ENCODE results near the gene CCBE1.

Gene CCBE1

GRCh38 chr18:59437851-59438569 lies 259.2 kb downstream of the CCBE1 start:
- no peak for DNase-seq

DNA sequence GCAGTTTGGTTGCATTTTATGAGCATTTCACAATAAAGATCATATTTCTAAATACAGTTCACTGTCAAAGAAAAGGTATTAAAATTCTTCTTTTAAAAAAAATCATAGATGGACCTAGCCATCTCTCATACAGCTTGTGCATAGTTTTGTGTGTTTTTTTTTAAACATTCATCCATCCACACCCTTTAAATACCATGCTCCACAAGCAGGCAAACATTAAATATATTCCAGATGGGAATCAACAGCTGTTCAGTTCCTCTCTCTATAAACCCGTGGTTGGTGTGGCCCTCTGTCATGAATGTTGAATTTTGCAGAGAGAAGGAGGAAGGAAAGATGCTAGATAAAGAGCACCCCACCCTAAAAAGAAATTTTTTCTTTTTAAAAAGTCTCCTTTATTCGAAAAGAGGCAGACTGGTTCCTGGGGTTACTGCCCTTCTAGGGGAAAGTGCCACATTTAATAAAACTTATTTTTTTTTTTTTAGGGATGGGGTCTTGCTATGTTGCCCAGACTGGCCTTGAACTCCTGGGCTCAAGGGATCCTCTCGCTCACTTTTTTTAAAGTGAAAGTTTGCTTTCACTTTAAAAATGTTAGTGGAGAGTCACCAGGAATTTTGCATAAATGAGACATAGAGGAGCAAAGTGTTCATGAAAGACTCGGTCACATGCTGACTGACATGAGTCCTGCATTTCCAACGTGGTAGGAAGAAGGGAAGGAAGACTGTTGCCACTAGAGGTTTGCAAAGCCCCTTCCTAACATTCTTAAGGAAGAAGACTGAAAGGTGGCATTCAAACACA lies 264.2 kb downstream of the CCBE1 start:
- no peak for DNase-seq

DNA sequence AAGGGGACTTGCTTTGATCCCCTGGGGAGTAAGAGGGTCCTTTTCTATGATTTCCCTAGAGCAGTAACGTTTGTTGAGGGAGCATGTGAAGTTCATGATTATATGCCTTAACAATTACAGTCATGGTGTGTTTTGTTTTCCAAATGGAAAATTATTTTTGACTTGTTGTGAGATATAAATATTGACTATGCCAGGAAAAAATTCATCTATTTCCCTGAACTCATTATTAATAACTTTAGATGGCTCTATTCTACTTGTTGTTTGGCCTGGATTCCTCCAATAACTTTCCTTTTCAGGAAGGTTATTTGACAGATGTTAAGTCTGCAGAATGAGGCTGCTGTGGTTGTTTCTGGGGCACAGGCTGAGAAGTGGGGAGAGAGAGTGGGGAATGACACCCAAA lies 266.1 kb downstream of the CCBE1 start:
- DNase-seq = no peak

- no peak for DNase-seq
Measured at GRCh38 chr18:59429608-59430007, 267.6 kb downstream of the CCBE1 start.

GRCh38 chr18:59428018-59428417 lies 269.2 kb downstream of the CCBE1 start:
- DNase-seq = no peak

- DNase-seq = no peak
Measured at GRCh38 chr18:59426855-59427254, 270.4 kb downstream of the CCBE1 start.

- no peak for DNase-seq
Measured at GRCh38 chr18:59423259-59423658, 274.0 kb downstream of the CCBE1 start.

- DNase-seq = no peak
Measured at GRCh38 chr18:59420244-59420643, 277.0 kb downstream of the CCBE1 start.

GRCh38 chr18:59419386-59419785 lies 277.8 kb downstream of the CCBE1 start:
- DNase-seq = no peak

GRCh38 chr18:59416818-59417217 lies 280.4 kb downstream of the CCBE1 start:
- DNase-seq = no peak

DNA sequence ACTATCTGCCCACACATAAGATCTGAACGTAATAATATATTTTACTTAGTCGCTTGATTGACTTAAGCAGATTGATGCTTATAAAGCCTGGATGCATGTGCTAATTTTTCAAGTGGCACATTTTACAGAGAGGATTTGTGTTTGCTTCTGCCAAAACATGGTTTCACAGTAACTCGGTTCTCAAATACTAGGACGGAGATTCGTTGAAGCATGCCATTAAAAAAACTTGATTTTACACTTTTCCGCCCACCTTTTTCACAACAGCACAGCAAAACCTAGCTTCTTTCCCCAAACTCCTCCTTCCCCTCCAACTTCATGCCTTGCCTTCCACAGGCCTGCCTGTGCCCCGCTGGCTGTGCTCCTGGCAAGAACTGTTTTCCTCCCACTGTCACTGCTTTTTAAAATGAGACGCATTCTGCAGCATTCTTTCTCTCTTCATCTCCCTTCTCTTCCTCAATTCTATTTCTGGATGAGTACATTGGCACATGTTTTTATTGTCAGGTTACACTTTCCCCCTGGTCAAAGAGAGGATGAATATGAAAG lies 283.0 kb downstream of the CCBE1 start:
- no peak for DNase-seq

- peak; percentile 78 for DNase-seq
Measured at GRCh38 chr18:59402432-59403090, 294.7 kb downstream of the CCBE1 start.

- no peak for DNase-seq
Measured at GRCh38 chr18:59400407-59400806, 296.8 kb downstream of the CCBE1 start.

DNA sequence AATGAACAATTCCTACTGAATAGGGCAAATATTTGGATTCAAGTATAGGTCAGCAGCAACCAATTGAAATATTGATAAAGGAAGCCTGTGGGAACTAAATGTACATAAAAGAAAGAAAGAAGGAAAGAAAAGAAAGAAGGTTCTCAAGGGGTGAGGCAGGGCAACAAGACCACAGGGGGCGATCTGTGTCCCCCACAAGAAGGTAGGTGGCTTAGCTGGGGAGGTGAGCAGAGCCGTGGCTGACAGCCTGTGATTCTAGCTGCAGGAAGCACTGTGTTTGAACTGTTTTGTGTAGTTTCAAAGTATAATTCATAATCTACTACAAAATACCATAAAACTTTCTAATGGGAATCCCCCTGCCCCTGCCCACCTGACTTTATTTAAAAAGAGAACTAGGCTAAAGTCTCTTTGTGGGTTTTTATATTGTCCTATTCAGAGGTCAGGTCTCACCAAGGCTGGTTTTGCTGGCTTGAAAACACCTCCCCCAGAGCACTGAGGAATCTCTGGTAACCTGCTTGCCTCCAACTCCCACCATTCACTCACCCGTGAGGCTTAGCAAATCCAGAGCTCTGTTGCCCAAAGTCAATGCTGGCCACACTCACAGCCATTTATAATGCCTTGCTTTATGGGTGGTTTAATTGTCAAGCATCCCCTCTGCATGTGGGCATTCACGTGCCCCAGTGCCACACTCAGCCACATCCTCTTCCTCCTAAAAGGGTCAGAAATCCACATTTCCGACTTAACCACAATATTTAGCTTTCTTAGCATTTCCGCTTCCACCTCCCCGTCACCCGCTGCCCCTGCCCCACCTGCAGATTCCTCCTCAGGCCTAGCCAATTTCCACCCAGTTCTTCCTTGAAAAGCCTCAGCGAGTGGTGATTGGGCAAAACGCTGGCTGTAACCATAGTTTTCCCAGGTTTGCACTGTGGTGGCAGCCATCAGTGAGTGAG lies 301.7 kb downstream of the CCBE1 start:
- DNase-seq = no peak

- no peak for DNase-seq
Measured at GRCh38 chr18:59393381-59393780, 303.8 kb downstream of the CCBE1 start.

- DNase-seq = no peak
Measured at GRCh38 chr18:59388817-59389216, 308.4 kb downstream of the CCBE1 start.

- DNase-seq = no peak
Measured at GRCh38 chr18:59387687-59388565, 309.3 kb downstream of the CCBE1 start.

- DNase-seq = no peak
Measured at GRCh38 chr18:59386909-59387686, 310.1 kb downstream of the CCBE1 start.

DNA sequence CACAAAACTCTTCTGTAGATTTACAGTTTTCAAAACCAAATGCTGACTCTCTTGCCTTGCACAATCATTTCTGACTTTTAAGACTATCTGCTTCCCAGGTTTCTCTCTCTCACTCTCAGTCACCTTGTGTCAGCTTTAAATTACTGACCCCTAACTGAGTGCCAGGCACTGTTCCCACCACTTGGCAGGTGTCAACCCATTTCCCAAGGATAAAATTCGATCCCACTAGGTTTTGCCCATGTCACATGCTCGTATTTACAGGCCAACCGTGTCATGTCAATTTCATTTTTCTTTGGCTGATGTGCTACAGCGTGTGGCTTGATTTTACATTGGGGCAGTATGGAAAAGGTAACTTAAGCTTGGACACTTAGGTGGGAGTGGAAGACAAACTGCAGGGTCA lies 312.0 kb downstream of the CCBE1 start:
- no peak for DNase-seq

GRCh38 chr18:59383851-59384250 lies 313.4 kb downstream of the CCBE1 start:
- DNase-seq = no peak

- no peak for DNase-seq
Measured at GRCh38 chr18:59382383-59382782, 314.8 kb downstream of the CCBE1 start.
